ENCODE results near the gene CH25H.
"Not testable (repeated sequence)": the region's sequence is repeated elsewhere in the genome, so short reads cannot be mapped to it uniquely, and the experiment has no call there.

CH25H gene

GRCh38 chr10:89250865-89251408 lies 43.8 kb upstream of the CH25H start:
- H3K4me3 ChIP-seq (ENCODE audit: low read depth, low read length), result peak overlapping the region; percentile 80
- TF ChIP-seq MAX (IDR thresholded peaks at IDR 0.05; ENCODE audit: low read depth, low read length), result no peak
- no peak for TF ChIP-seq MYC (IDR thresholded peaks at IDR 0.05; ENCODE audit: low read depth, low read length)
- TF ChIP-seq CTCF (IDR thresholded peaks at IDR 0.05; ENCODE audit: low read depth, low read length), result no peak
- TF ChIP-seq POLR2A (IDR thresholded peaks at IDR 0.05; ENCODE audit: extremely low read depth, insufficient read length), result no peak
- DNase-seq (ENCODE audit: low read depth), result no peak

- no peak for TF ChIP-seq MAX (IDR thresholded peaks at IDR 0.05; ENCODE audit: low read depth, low read length)
- TF ChIP-seq POLR2A (IDR thresholded peaks at IDR 0.05; ENCODE audit: extremely low read depth, insufficient read length), result no peak
- no peak for TF ChIP-seq MYC (IDR thresholded peaks at IDR 0.05; ENCODE audit: low read depth, low read length)
- TF ChIP-seq CTCF (IDR thresholded peaks at IDR 0.05; ENCODE audit: low read depth, low read length), result no peak
- no peak overlapping the region for H3K4me3 ChIP-seq (ENCODE audit: low read depth, low read length)
- no peak for DNase-seq (ENCODE audit: low read depth)
Observed at GRCh38 chr10:89248990-89249389, 41.9 kb upstream of the CH25H start.

GRCh38 chr10:89247623-89248022 lies 40.5 kb upstream of the CH25H start:
- H3K4me3 ChIP-seq (ENCODE audit: low read depth, low read length); DNase-seq (ENCODE audit: low read depth): not testable (repeated sequence)

GRCh38 chr10:89245802-89246201 lies 38.7 kb upstream of the CH25H start:
- no peak overlapping the region for H3K4me3 ChIP-seq (ENCODE audit: low read depth, low read length)
- TF ChIP-seq MYC (IDR thresholded peaks at IDR 0.05; ENCODE audit: low read depth, low read length) (no peak), MAX (IDR thresholded peaks at IDR 0.05; ENCODE audit: low read depth, low read length) (no peak), POLR2A (IDR thresholded peaks at IDR 0.05; ENCODE audit: extremely low read depth, insufficient read length) (no peak), CTCF (IDR thresholded peaks at IDR 0.05; ENCODE audit: low read depth, low read length) (no peak)
- DNase-seq (ENCODE audit: low read depth), result no peak

- TF ChIP-seq MYC (IDR thresholded peaks at IDR 0.05; ENCODE audit: low read depth, low read length) (no peak), MAX (IDR thresholded peaks at IDR 0.05; ENCODE audit: low read depth, low read length) (no peak), POLR2A (IDR thresholded peaks at IDR 0.05; ENCODE audit: extremely low read depth, insufficient read length) (no peak), CTCF (IDR thresholded peaks at IDR 0.05; ENCODE audit: low read depth, low read length) (no peak)
- peak; percentile 49 for DNase-seq (ENCODE audit: low read depth)
- no peak overlapping the region for H3K4me3 ChIP-seq (ENCODE audit: low read depth, low read length)
Observed at GRCh38 chr10:89242840-89243568, 35.9 kb upstream of the CH25H start.

GRCh38 chr10:89242345-89242684 lies 35.2 kb upstream of the CH25H start:
- DNase-seq (ENCODE audit: low read depth), result no peak
- H3K4me3 ChIP-seq (ENCODE audit: low read depth, low read length), result no peak overlapping the region
- TF ChIP-seq MYC (IDR thresholded peaks at IDR 0.05; ENCODE audit: low read depth, low read length) (no peak), CTCF (IDR thresholded peaks at IDR 0.05; ENCODE audit: low read depth, low read length) (no peak), POLR2A (IDR thresholded peaks at IDR 0.05; ENCODE audit: extremely low read depth, insufficient read length) (no peak), MAX (IDR thresholded peaks at IDR 0.05; ENCODE audit: low read depth, low read length) (no peak)
